BJ (cell line): ENCODE measurements around the gene AMBN. TPM values are rescaled to one million over a fixed set of nuclear protein-coding genes. Genes with fewer than 3 reads are reported as not detected.

Experiments
- CTCF ChIA-PET: fragments of 350-600 bp; formaldehyde crosslinking; extraction: SDS; loops from one replicate; lab custom pipeline; 2021; ENCODE audit warnings: antibody characterized with exemption, inconsistent platforms; lab: Yijun Ruan, JAX
- POLR2A ChIA-PET: fragments of 300-600 bp; sonication (Branson Sonifier 250); formaldehyde crosslinking; extraction: SDS; loops from one replicate; lab custom pipeline; 2021; ENCODE audit warnings: antibody characterized with exemption; lab: Charles Lee
- DNase-seq: peaks from one replicate; pipeline ENCODE4 v3.0.0-alpha.2; 2011; ENCODE audit warnings: low read depth
- H3K27me3 ChIP-seq: 2 replicates; pipeline ENCODE4 v1.6.0; 2011; ENCODE audit warnings: low read length; ENCODE audit not compliant: control insufficient read depth, insufficient read depth
- H3K36me3 ChIP-seq: 2 replicates; pipeline ENCODE4 v1.5.1; 2011; ENCODE audit warnings: low read length; ENCODE audit not compliant: control insufficient read depth, insufficient read depth
- H3K4me3 ChIP-seq: 2 replicates; pipeline ENCODE4 v1.5.1; 2011; ENCODE audit warnings: low read depth, mild to moderate bottlenecking, control low read depth, low read length
- polyA plus RNA-seq: library from polyadenylated mRNA; depleted of rRNA; stranded (reverse); fragments of >200 nt; gene quantifications from 2 replicates; pipeline ENCODE4 v1.2.3, GENCODE V29; 2011
- TF ChIP-seq, protein P1 (sequence below): IDR thresholded peaks from 2 replicates; pipeline ENCODE4 v1.5.1; 2011; ENCODE audit warnings: low read depth, mild to moderate bottlenecking, control low read depth, inconsistent platforms, low read length, moderate library complexity; ENCODE audit not compliant: insufficient read depth

Gene AMBN
- polyA plus RNA-seq, 1 experiment = not detected

DNA sequence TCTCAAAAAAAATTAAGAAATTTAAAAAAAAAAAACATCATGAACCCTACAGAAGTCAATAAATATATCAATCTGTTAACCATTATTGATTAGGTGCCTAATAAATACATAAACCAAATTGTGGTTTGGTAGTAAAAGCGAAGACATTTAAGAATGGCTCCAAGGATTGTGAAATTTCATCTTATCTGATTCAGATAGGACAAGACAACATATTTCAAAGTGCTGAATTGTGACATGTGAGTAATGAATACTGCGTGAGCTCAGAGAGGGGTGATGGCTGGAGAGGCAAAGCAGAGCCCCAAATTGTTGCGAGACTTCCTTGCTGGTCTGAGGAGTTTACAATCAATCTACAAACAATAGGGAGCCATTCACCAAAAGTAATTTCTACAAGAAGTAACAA lies 8.2 kb downstream of the AMBN start:
- no peak for DNase-seq
- TF ChIP-seq, protein P1, sequence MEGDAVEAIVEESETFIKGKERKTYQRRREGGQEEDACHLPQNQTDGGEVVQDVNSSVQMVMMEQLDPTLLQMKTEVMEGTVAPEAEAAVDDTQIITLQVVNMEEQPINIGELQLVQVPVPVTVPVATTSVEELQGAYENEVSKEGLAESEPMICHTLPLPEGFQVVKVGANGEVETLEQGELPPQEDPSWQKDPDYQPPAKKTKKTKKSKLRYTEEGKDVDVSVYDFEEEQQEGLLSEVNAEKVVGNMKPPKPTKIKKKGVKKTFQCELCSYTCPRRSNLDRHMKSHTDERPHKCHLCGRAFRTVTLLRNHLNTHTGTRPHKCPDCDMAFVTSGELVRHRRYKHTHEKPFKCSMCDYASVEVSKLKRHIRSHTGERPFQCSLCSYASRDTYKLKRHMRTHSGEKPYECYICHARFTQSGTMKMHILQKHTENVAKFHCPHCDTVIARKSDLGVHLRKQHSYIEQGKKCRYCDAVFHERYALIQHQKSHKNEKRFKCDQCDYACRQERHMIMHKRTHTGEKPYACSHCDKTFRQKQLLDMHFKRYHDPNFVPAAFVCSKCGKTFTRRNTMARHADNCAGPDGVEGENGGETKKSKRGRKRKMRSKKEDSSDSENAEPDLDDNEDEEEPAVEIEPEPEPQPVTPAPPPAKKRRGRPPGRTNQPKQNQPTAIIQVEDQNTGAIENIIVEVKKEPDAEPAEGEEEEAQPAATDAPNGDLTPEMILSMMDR = no peak
- ChIA-PET CTCF (interaction anchor here (0.6 to 4.0 kb wide), 5 partner anchors 8 to 1088 kb away, joined by 3 to 22 read pairs (median 4); partner anchors contain the start of gene AMBN), POLR2A (no interaction called here)
- H3K4me3 ChIP-seq = no peak overlapping the region
- 0 out of 2 replicates have a peak, but pooled peaks cover 2% of the 10 kb centered on the region for H3K27me3 ChIP-seq
- no peaks in the 10 kb centered on the region for H3K36me3 ChIP-seq

DNA sequence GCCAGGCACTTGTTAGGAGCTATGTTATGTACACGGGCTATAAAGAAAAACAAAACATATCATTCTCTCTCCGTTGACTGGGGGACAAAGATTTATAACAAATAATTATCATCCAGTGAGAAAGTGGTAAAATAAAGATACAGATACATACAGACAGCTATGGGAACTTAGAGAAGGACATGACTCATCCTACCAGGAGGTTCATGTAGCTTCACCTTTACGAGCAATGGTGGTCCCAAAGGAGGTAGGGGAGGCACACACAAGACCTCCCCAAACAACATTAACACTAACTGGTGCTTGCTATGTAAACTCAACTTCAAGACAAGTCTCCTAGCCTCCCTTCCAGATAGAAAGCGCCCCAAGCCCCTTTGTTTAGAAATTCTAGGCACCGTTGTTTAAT lies 8.9 kb downstream of the AMBN start:
- ChIA-PET CTCF (interaction anchor here (0.6 to 4.0 kb wide), 5 partner anchors 8 to 1087 kb away, joined by 3 to 22 read pairs (median 4); partner anchors contain the start of gene AMBN), POLR2A (no interaction called here)
- DNase-seq = no peak
- no peak overlapping the region for H3K4me3 ChIP-seq
- H3K27me3 ChIP-seq = 0 out of 2 replicates have a peak, but pooled peaks cover 2% of the 10 kb centered on the region
- no peaks in the 10 kb centered on the region for H3K36me3 ChIP-seq
- TF ChIP-seq, protein P1 = no peak

DNA sequence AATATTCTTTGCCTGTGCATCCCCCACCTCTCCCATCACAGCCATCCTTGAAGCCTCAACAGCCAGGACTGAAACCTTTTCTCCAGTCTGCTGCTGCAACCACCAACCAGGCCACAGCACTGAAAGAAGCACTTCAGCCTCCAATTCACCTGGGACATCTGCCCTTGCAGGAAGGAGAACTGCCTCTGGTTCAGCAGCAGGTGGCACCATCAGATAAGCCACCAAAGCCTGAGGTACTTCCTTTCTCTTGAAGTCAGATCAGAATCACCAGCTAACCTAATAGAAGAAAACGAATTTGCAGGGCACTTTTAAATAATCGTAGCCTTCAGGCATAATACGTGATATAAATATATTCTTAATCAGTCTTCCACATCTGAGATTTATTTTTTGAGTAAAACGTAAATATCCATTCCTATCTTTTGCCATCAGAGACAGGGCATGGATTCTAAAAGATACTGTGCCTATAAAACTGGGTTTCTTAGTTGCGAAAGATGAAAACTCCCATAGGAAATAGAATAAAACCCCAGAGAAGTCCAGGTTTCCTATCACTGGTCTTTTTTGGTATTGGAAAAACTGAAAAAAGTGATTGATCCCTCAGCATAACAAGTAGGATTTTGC lies 9.5 kb downstream of the AMBN start:
- CTCF ChIA-PET = interaction anchor here (0.6 to 4.0 kb wide), 5 partner anchors 9 to 624 kb away, joined by 3 to 22 read pairs (median 3); partner anchors contain the start of gene AMBN
- H3K4me3 ChIP-seq = no peak overlapping the region
- no peaks in the 10 kb centered on the region for H3K36me3 ChIP-seq
- no peak for DNase-seq
- 0 out of 2 replicates have a peak, but pooled peaks cover 3% of the 10 kb centered on the region for H3K27me3 ChIP-seq
- TF ChIP-seq, protein P1 = peak; percentile 78
- POLR2A ChIA-PET = no interaction called here

DNA sequence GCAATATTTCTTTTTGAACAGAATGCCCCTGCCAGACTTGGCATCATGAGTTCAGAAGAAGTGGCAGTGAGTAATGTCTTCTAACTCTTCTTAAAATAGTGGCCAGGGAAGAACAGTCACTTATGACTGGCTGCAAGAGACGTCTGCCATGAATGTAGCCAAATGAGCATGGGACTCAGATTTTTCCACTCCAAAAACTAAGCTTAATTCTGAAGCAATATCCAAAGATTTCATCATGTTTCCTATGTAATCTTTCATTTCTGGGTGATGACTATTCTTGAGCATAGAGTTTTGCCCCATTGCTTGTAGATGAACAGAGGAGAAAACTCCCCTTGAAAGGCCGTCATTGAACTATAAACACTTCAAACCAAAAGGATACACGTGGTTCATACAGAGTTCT lies 11.8 kb downstream of the AMBN start:
- Histone ChIP-seq H3K36me3 (no peaks in the 10 kb centered on the region), H3K27me3 (0 out of 2 replicates have a peak, but pooled peaks cover 2% of the 10 kb centered on the region), H3K4me3 (no peak overlapping the region)
- POLR2A ChIA-PET = no interaction called here
- DNase-seq = no peak
- CTCF ChIA-PET = interaction anchor here (4.0 kb wide), 1 partner anchor 11 kb away, joined by 22 read pairs; no protein-coding TSS in a partner anchor
- TF ChIP-seq, protein P1 = no peak

DNA sequence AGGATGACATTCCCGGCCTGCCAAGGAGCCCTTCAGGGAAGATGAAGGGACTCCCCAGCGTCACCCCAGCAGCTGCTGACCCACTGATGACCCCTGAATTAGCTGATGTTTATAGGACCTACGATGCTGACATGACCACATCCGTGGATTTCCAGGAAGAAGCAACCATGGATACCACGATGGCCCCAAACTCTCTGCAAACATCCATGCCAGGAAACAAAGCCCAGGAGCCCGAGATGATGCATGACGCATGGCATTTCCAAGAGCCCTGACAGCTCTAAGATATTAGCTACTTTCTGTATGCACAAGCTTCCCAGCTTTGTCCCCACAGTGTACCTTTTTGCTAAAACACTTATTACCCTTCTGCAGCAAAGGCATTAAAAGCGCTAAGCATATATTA lies 14.4 kb downstream of the AMBN start:
- peaks cover 3% of the 10 kb centered on the region; the same call in 1 of the 2 replicates for H3K27me3 ChIP-seq
- H3K4me3 ChIP-seq = no peak overlapping the region
- ChIA-PET CTCF (no interaction called here), POLR2A (no interaction called here)
- no peak for DNase-seq
- TF ChIP-seq, protein P1 = no peak
- H3K36me3 ChIP-seq = no peaks in the 10 kb centered on the region
